Measurements from ENCODE around the gene PALM. TPM values are rescaled to one million over a fixed set of nuclear protein-coding genes. Genes with fewer than 3 reads are reported as not detected.

The PALM gene
- total RNA-seq, 4 donors from 2014 or later, result 12.6 to 91.0 (median 42.2) TPM

DNA sequence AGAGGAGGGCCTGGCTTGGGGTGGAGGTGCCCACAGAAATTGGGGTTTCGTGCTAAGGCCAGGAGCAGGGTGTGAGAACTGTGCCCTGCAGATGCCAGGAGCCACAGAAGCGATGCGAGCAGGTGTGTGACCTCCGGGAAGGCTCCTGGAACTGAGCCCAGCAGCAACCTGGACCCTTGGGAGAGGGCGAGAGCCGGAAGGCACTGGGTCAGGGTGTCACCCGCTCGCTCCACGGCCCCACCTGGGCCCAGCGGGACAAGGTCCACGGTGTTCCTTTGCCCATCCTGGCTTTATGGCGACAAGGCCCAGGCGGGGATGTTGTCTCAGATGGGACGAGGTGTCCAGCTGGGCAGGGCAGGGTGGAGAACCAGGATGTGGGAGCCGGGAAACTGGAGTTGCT lies 46.3 kb downstream of the PALM start:
- intact Hi-C loops (cut with DNase I; ENCODE audit: low total_unique reads), result no loop called here
- Histone ChIP-seq H3K27ac (no peak overlapping the region), H3K4me3 (no peak overlapping the region), H3K27me3 (no peaks in the 10 kb centered on the region), H3K36me3 (no peaks in the 10 kb centered on the region), H3K9me3 (peaks cover 0 to 9% of the 10 kb centered on the region in 2 donors), H3K4me1 (no peaks in the 10 kb centered on the region)
- no peak for DNase-seq
- TF ChIP-seq, protein P1, sequence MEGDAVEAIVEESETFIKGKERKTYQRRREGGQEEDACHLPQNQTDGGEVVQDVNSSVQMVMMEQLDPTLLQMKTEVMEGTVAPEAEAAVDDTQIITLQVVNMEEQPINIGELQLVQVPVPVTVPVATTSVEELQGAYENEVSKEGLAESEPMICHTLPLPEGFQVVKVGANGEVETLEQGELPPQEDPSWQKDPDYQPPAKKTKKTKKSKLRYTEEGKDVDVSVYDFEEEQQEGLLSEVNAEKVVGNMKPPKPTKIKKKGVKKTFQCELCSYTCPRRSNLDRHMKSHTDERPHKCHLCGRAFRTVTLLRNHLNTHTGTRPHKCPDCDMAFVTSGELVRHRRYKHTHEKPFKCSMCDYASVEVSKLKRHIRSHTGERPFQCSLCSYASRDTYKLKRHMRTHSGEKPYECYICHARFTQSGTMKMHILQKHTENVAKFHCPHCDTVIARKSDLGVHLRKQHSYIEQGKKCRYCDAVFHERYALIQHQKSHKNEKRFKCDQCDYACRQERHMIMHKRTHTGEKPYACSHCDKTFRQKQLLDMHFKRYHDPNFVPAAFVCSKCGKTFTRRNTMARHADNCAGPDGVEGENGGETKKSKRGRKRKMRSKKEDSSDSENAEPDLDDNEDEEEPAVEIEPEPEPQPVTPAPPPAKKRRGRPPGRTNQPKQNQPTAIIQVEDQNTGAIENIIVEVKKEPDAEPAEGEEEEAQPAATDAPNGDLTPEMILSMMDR (IDR thresholded peaks at IDR 0.05), result no peak
- no peak for TF ChIP-seq POLR2A (IDR thresholded peaks at IDR 0.05)

DNA sequence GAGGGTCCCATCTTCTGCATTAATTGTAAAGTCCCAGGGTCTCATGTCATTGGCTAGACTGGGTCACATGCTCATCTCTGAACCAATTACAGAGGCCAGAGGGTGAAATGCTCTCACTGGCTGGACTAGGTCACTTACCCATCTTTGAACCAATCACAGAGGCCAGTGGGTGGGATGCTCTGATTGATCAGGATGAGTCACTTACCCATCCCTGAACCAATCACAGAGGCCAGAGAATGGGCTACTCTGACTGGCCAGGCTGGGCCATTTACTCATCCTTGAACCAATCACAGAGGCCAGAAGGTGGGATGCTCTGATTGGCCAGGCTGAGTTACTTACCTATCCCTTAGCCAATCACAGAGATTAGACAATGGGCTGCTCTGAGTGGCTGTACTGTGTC lies 47.5 kb downstream of the PALM start:
- intact Hi-C loops (cut with DNase I; ENCODE audit: low total_unique reads), result no loop called here
- no peak overlapping the region for H3K4me3 ChIP-seq
- no peak overlapping the region for H3K27ac ChIP-seq
- TF ChIP-seq, protein P1 (IDR thresholded peaks at IDR 0.05), result no peak
- TF ChIP-seq POLR2A (IDR thresholded peaks at IDR 0.05), result no peak
- peaks cover 0 to 9% of the 10 kb centered on the region in 2 donors for H3K9me3 ChIP-seq
- no peaks in the 10 kb centered on the region for H3K27me3 ChIP-seq
- H3K36me3 ChIP-seq, result no peaks in the 10 kb centered on the region
- no peaks in the 10 kb centered on the region for H3K4me1 ChIP-seq
- DNase-seq, result no peak

DNA sequence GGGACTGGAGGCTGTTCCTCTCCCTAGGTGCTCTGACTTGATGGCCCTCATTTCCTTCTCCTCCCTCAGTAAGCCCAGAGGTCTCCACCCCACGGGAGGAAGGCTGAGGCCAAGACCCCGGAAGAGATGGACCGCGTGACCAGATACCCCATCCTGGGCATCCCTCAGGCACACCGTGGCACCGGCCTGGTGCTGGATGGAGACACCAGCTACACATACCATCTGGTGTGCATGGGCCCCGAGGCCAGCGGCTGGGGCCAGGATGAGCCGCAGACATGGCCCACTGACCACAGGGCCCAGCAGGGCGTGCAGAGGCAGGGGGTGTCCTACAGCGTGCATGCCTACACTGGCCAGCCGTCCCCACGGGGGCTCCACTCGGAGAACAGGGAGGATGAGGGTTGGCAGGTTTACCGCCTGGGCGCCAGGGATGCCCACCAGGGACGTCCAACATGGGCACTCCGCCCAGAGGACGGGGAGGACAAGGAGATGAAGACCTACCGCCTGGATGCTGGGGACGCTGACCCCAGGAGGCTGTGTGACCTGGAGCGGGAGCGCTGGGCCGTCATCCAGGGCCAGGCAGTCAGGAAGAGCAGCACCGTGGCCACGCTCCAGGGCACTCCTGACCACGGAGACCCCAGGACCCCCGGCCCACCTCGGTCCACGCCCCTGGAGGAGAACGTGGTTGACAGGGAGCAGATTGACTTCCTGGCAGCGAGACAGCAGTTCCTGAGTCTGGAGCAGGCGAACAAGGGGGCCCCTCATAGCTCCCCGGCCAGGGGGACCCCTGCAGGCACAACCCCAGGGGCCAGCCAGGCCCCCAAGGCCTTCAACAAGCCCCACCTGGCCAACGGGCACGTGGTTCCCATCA lies 48.3 kb downstream of the PALM start:
- intact Hi-C loops (cut with DNase I; ENCODE audit: low total_unique reads), result no loop called here
- Histone ChIP-seq H3K36me3 (no peaks in the 10 kb centered on the region), H3K9me3 (peaks cover 0 to 9% of the 10 kb centered on the region in 2 donors), H3K27ac (no peak overlapping the region), H3K27me3 (no peaks in the 10 kb centered on the region), H3K4me3 (no peak overlapping the region), H3K4me1 (no peaks in the 10 kb centered on the region)
- DNase-seq, result no peak
- TF ChIP-seq POLR2A (IDR thresholded peaks at IDR 0.05), result no peak
- TF ChIP-seq, protein P1 (IDR thresholded peaks at IDR 0.05), result no peak

DNA sequence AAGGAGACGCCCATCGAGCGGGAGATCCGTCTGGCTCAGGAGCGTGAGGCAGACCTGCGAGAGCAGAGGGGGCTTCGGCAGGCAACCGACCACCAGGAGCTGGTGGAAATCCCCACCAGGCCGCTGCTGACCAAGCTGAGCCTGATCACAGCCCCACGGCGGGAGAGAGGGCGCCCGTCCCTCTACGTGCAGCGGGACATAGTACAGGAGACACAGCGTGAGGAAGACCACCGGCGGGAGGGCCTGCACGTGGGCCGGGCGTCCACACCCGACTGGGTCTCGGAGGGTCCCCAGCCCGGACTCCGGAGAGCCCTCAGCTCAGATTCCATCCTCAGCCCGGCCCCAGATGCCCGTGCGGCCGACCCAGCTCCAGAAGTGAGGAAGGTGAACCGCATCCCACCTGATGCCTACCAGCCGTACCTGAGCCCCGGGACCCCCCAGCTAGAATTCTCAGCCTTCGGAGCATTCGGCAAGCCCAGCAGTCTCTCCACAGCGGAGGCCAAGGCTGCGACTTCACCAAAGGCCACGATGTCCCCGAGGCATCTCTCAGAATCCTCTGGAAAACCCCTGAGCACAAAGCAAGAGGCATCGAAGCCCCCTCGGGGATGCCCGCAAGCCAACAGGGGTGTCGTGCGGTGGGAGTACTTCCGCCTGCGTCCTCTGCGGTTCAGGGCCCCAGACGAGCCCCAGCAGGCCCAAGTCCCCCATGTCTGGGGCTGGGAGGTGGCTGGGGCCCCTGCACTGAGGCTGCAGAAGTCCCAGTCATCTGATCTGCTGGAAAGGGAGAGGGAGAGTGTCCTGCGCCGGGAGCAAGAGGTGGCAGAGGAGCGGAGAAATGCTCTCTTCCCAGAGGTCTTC lies 49.3 kb downstream of the PALM start:
- peaks cover 0 to 9% of the 10 kb centered on the region in 2 donors for H3K9me3 ChIP-seq
- H3K4me3 ChIP-seq, result no peak overlapping the region
- no peaks in the 10 kb centered on the region for H3K36me3 ChIP-seq
- intact Hi-C loops (cut with DNase I; ENCODE audit: low total_unique reads), result no loop called here
- DNase-seq, result no peak
- no peak overlapping the region for H3K27ac ChIP-seq
- TF ChIP-seq POLR2A (IDR thresholded peaks at IDR 0.05), result no peak
- TF ChIP-seq, protein P1 (IDR thresholded peaks at IDR 0.05), result no peak
- H3K27me3 ChIP-seq, result no peaks in the 10 kb centered on the region
- H3K4me1 ChIP-seq, result no peaks in the 10 kb centered on the region

DNA sequence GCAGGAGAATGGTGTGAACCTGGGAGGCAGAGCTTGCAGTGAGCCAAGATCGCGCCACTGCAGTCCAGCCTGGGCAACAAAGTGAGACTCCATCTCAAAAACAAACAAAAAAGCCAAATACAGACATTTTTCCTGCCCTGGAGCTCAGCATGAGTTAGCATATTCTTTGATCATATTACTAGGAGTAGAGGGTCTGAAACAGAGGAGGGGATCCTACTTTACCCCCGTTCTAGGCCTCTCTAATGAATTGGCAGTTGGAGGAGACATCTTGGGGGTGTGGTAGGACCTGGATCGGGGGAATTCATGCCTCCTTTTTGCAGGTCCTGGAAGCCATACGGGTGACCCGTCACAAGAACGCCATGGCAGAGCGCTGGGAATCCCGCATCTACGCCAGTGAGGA lies 54.4 kb downstream of the PALM start:
- Histone ChIP-seq H3K27me3 (no peaks in the 10 kb centered on the region), H3K4me3 (no peak overlapping the region), H3K27ac (no peak overlapping the region), H3K4me1 (no peaks in the 10 kb centered on the region), H3K9me3 (peaks cover 0 to 8% of the 10 kb centered on the region in 2 donors), H3K36me3 (no peaks in the 10 kb centered on the region)
- TF ChIP-seq, protein P1 (IDR thresholded peaks at IDR 0.05), result no peak
- TF ChIP-seq POLR2A (IDR thresholded peaks at IDR 0.05), result no peak
- no peak for DNase-seq
- intact Hi-C loops (cut with DNase I; ENCODE audit: low total_unique reads), result loop anchor here (10.0 kb wide), 1 partner anchor 162 kb away; the partner anchor contains the start of gene ARID3A
